ENCODE results near the gene PRM1.
"Not testable (repeated sequence)": the region's sequence is repeated elsewhere in the genome, so short reads cannot be mapped to it uniquely, and the experiment has no call there.

Gene PRM1

DNA sequence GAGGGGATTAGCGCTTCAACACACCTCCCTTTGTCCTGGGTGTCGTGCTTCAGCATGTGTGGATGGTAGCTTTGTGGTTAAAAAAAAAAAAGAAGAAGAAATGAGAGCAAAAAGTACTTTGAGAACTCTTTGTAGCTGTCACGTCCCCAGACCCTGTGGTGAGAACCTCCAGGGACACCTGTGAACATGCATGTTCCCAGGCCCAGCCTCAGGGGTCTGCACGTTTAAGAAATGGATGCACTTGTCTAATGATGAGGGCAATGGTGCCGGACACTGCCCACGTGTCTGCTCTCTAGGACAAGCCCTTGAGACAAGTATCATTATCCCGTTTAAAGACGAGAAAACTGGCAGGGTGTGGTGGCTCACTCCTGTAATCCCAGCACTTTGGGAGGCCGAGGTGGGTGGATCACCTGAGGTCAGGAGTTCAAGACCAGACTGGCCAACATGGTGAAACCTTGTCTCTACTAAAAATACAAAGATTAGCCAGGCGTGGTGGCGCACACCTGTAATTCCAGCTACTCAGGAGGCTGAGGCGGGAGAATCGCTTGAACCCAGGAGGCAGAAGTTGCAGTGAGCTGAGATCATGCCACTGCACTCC, 17.9 kb upstream of the PRM1 start:
- not testable (repeated sequence) for H2BK15ac ChIP-seq (ENCODE audit: low read depth, poor library complexity, severe bottlenecking); H3K9ac ChIP-seq (ENCODE audit: low read length); H3K4me2 ChIP-seq (ENCODE audit: low read length, poor library complexity, severe bottlenecking); H3K4ac ChIP-seq (ENCODE audit: low read depth in 1 of 2, low read length in 2 of 2); H2BK120ac ChIP-seq (ENCODE audit: low read depth, low read length); H3K18ac ChIP-seq (ENCODE audit: low read depth in 1 of 2, low read length in 2 of 2); H4K91ac ChIP-seq (ENCODE audit: low read length); H3K36me3 ChIP-seq (ENCODE audit: control insufficient read depth in 1 of 2, insufficient read depth in 2 of 2, low read depth in 1 of 2, low read length in 2 of 2); H3K27me3 ChIP-seq (ENCODE audit: control insufficient read depth in 1 of 2, insufficient read depth in 1 of 2, low read length in 2 of 2); H3K27ac ChIP-seq (ENCODE audit: low read length, poor library complexity, severe bottlenecking); H2BK5ac ChIP-seq (ENCODE audit: low read depth, low read length, poor library complexity, severe bottlenecking); DNase-seq; H3K4me3 ChIP-seq (ENCODE audit: insufficient read depth in 1 of 2, low read depth in 1 of 2, low read length in 2 of 2); H3K23ac ChIP-seq (ENCODE audit: low read length in 2 of 2); H2AK5ac ChIP-seq (ENCODE audit: low read length, severe bottlenecking); H4K8ac ChIP-seq (ENCODE audit: low read length); H3K79me1 ChIP-seq (replicated peaks; ENCODE audit: low read length, poor library complexity, severe bottlenecking); H3K9me3 ChIP-seq (ENCODE audit: control insufficient read depth, low read length); H3K14ac ChIP-seq (ENCODE audit: low read length in 2 of 2); H2AFZ ChIP-seq (ENCODE audit: low read depth, low read length)
- H3K4me1 ChIP-seq (ENCODE audit: control insufficient read depth, insufficient read depth, low read depth, low read length): peaks cover 24% of the 10 kb centered on the region
- WGBS: 90% methylated on average over 13 of the region's 13 CpGs
- peak overlapping the region in 1 of 2 experiments; percentile 49 for H2BK12ac ChIP-seq (ENCODE audit: low read length in 2 of 2)

DNA sequence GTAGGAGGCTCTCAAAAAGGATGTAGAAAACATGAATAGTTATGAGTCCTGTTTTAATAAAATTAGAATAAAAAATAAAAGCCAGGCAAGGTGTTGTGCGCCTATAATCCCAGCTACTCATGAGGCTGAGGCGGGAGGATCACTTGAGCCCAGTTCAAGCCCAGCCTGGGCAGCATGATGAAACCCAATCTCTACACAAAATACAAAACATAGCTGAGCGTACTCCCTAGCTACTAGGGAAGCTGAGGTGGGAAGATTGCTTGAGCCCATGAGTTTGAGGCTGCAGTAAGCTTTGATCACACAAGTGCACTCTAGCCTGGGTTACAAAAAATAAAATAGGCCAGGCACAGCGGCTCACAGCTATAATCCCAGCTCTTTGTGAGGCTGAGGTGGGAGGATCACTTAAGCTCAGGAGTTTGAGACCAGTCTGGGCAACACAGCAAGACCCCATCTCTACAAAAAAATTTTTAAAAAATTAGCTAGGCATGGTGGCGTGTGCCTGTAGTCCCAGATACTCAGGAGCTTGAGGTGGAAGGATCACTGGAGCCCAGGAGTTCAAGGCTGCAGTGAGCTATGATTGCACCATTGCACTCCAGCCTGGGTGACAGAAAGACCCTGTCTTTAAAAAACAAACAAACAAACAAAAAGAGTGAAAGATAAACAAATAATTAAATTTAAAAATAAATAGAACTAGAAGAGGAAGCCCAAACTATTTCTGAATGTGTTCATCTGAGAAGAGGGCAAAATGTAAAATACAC, 17.2 kb upstream of the PRM1 start:
- H2BK12ac ChIP-seq (ENCODE audit: low read length in 2 of 2): peak overlapping the region in 1 of 2 experiments; percentile 26
- H3K23ac ChIP-seq (ENCODE audit: low read length in 2 of 2): no peak overlapping the region
- H4K91ac ChIP-seq (ENCODE audit: low read length): no peak overlapping the region
- DNase-seq: no peak
- peak overlapping the region; percentile 16 for H2AK5ac ChIP-seq (ENCODE audit: low read length, severe bottlenecking)
- peaks cover 18% of the 10 kb centered on the region for H3K4me1 ChIP-seq (ENCODE audit: control insufficient read depth, insufficient read depth, low read depth, low read length)
- H3K4me3 ChIP-seq (ENCODE audit: insufficient read depth in 1 of 2, low read depth in 1 of 2, low read length in 2 of 2): no peak overlapping the region
- H3K18ac ChIP-seq (ENCODE audit: low read depth in 1 of 2, low read length in 2 of 2): no peak overlapping the region
- no peak overlapping the region for H3K4ac ChIP-seq (ENCODE audit: low read depth in 1 of 2, low read length in 2 of 2)
- H2BK120ac ChIP-seq (ENCODE audit: low read depth, low read length): no peak overlapping the region
- H2BK5ac ChIP-seq (ENCODE audit: low read depth, low read length, poor library complexity, severe bottlenecking): no peak overlapping the region
- H3K9me3 ChIP-seq (ENCODE audit: control insufficient read depth, low read length): no peaks in the 10 kb centered on the region
- no peaks in the 10 kb centered on the region for H3K36me3 ChIP-seq (ENCODE audit: control insufficient read depth in 1 of 2, insufficient read depth in 2 of 2, low read depth in 1 of 2, low read length in 2 of 2)
- H2BK15ac ChIP-seq (ENCODE audit: low read depth, poor library complexity, severe bottlenecking): no peak overlapping the region
- H3K27me3 ChIP-seq (ENCODE audit: control insufficient read depth in 1 of 2, insufficient read depth in 1 of 2, low read length in 2 of 2): peaks cover 0 to 4% of the 10 kb centered on the region in 2 experiments
- H3K9ac ChIP-seq (ENCODE audit: low read length): no peak overlapping the region
- no peaks in the 10 kb centered on the region for H3K79me1 ChIP-seq (replicated peaks; ENCODE audit: low read length, poor library complexity, severe bottlenecking)
- H3K27ac ChIP-seq (ENCODE audit: low read length, poor library complexity, severe bottlenecking): no peak overlapping the region
- no peak overlapping the region for H3K14ac ChIP-seq (ENCODE audit: low read length in 2 of 2)
- H4K8ac ChIP-seq (ENCODE audit: low read length): no peak overlapping the region
- H3K4me2 ChIP-seq (ENCODE audit: low read length, poor library complexity, severe bottlenecking): no peak overlapping the region
- H2AFZ ChIP-seq (ENCODE audit: low read depth, low read length): no peak overlapping the region
- WGBS: 100% methylated on average over 4 of the region's 5 CpGs

DNA sequence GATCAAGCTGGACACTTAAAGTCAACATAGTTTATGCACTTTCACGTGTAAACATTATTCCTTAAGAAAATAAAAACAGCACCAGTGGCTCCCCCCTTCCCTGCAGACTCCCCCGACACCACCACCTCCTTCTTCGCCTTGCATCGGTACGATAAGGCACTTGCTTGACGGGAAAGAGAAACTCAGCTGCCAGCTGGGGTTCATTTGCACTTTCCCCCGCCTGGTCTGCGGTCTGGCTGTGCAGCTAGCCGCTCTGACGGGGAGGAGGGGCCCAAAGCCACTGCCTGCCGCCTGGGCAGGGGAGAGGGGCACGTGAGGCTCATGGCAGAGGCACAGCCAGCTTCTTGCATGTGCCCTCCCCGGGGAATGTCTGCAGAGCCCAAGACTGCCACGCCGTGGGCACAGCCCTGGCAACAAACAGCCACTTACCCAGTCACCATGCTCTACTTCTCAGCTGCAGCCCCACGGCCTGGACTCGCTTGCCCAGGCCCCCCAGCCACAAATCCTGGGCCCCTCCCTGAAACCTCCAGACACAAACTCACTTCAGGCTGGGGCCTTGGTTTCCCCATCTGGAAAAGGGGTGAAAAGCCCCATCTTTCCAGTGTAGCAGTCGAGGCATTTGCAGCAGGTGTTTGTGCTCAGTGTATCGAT, 16.5 kb upstream of the PRM1 start:
- Histone ChIP-seq H3K4ac (ENCODE audit: low read depth in 1 of 2, low read length in 2 of 2) (no peak overlapping the region), H2AK5ac (ENCODE audit: low read length, severe bottlenecking) (no peak overlapping the region), H3K27ac (ENCODE audit: low read length, poor library complexity, severe bottlenecking) (peak overlapping the region; percentile 31), H2AFZ (ENCODE audit: low read depth, low read length) (no peak overlapping the region), H2BK5ac (ENCODE audit: low read depth, low read length, poor library complexity, severe bottlenecking) (no peak overlapping the region), H3K18ac (ENCODE audit: low read depth in 1 of 2, low read length in 2 of 2) (peak overlapping the region in 1 of 2 experiments; percentile 29), H3K27me3 (ENCODE audit: control insufficient read depth in 1 of 2, insufficient read depth in 1 of 2, low read length in 2 of 2) (peaks cover 0 to 4% of the 10 kb centered on the region in 2 experiments), H3K4me2 (ENCODE audit: low read length, poor library complexity, severe bottlenecking) (no peak overlapping the region), H4K8ac (ENCODE audit: low read length) (no peak overlapping the region), H2BK12ac (ENCODE audit: low read length in 2 of 2) (no peak overlapping the region), H3K4me3 (ENCODE audit: insufficient read depth in 1 of 2, low read depth in 1 of 2, low read length in 2 of 2) (peak overlapping the region in 1 of 2 experiments; percentile 47), H3K4me1 (ENCODE audit: control insufficient read depth, insufficient read depth, low read depth, low read length) (peaks cover 18% of the 10 kb centered on the region), H3K9me3 (ENCODE audit: control insufficient read depth, low read length) (no peaks in the 10 kb centered on the region), H3K9ac (ENCODE audit: low read length) (peak overlapping the region; percentile 16), H3K79me1 (replicated peaks; ENCODE audit: low read length, poor library complexity, severe bottlenecking) (no peaks in the 10 kb centered on the region), H4K91ac (ENCODE audit: low read length) (no peak overlapping the region), H2BK15ac (ENCODE audit: low read depth, poor library complexity, severe bottlenecking) (no peak overlapping the region), H3K36me3 (ENCODE audit: control insufficient read depth in 1 of 2, insufficient read depth in 2 of 2, low read depth in 1 of 2, low read length in 2 of 2) (no peaks in the 10 kb centered on the region), H2BK120ac (ENCODE audit: low read depth, low read length) (no peak overlapping the region), H3K23ac (ENCODE audit: low read length in 2 of 2) (no peak overlapping the region), H3K14ac (ENCODE audit: low read length in 2 of 2) (no peak overlapping the region)
- peak; percentile 77 for DNase-seq
- 22% methylated on average over 17 of the region's 19 CpGs for WGBS

Measured in mesenchymal stem cell (in vitro differentiated cells and primary cell).